H1 (cell line): ENCODE data around the gene FAM120A. TPM values are rescaled to one million over a fixed set of nuclear protein-coding genes. Genes with fewer than 3 reads are reported as not detected.

Experiments
- BACH1 ChIP-seq: IDR thresholded peaks from 2 replicates; pipeline ENCODE4 v1.6.1; 2012; ENCODE audit warnings: low read length, improper control_type of control experiment
- BRCA1 ChIP-seq: IDR thresholded peaks from 2 replicates; pipeline ENCODE4 v1.6.1; 2012; ENCODE audit warnings: low read depth, low read length, improper control_type of control experiment
- CBX5 ChIP-seq: fragments of 300-800, 300-1000 bp; sonication (generic); IDR thresholded peaks from 2 replicates; pipeline ENCODE4 v1.7.1; 2016; ENCODE audit warnings: antibody characterized with exemption, low read length, low read depth
- CBX8 ChIP-seq: fragments of 300-800, 300-1000 bp; sonication (generic); IDR thresholded peaks from 2 replicates; pipeline ENCODE4 v1.7.1; 2016; ENCODE audit warnings: low read depth, low read length, borderline replicate concordance
- CEBPB ChIP-seq: IDR thresholded peaks from 2 replicates; pipeline ENCODE4 v1.6.1; 2012; ENCODE audit warnings: low read depth, low read length
- CTCF ChIP-seq, 3 experiments: IDR thresholded peaks; 1 replicate in 2 of 3; 2 replicates in 1 of 3; pipeline versions ENCODE4 v1.5.1 to v1.6.1; 2011; ENCODE audit warnings: low read length in 3 of 3, mild to moderate bottlenecking in 3 of 3, inconsistent platforms in 2 of 3, low read depth in 1 of 3, moderate library complexity in 1 of 3; ENCODE audit not compliant: insufficient read depth in 1 of 3; ENCODE audit errors: control extremely low read depth in 1 of 3
- EP300 ChIP-seq, 2 experiments: IDR thresholded peaks; 1 replicate in 1 of 2; 2 replicates in 1 of 2; pipeline ENCODE4 v1.6.1; 2011 to 2012; ENCODE audit warnings: low read depth in 2 of 2, low read length in 2 of 2, mild to moderate bottlenecking in 2 of 2, borderline replicate concordance in 1 of 2, inconsistent platforms in 1 of 2, moderate library complexity in 1 of 2
- GTF2F1 ChIP-seq: IDR thresholded peaks from 2 replicates; pipeline ENCODE4 v1.6.1; 2012; ENCODE audit warnings: low read depth, low read length, improper control_type of control experiment, borderline replicate concordance
- HDAC2 ChIP-seq, 2 experiments: fragments of 300-600 bp in 1 of 2; sonication (generic) in 1 of 2; IDR thresholded peaks; 2 replicates each; pipeline ENCODE4 v1.6.1; 2011 to 2012; ENCODE audit warnings: low read depth in 2 of 2, low read length in 2 of 2, mild to moderate bottlenecking in 2 of 2, moderate library complexity in 2 of 2, borderline replicate concordance in 1 of 2, inconsistent platforms in 1 of 2
- HDAC6 ChIP-seq: IDR thresholded peaks from one replicate; pipeline ENCODE4 v1.7.1; 2012; ENCODE audit warnings: low read depth, mild to moderate bottlenecking, inconsistent platforms, low read length, moderate library complexity
- JUND ChIP-seq: IDR thresholded peaks from 2 replicates; pipeline ENCODE4 v1.6.1; 2011; ENCODE audit warnings: mild to moderate bottlenecking, improper control_type of control experiment, low read length
- PHF8 ChIP-seq: fragments of 200-600 bp; sonication (generic); conservative IDR thresholded peaks from 2 replicates; pipeline ENCODE4 v1.7.1; 2012; ENCODE audit warnings: low read depth, mild to moderate bottlenecking, inconsistent platforms, low read length, moderate library complexity
- POLR2A ChIP-seq, 2 experiments: IDR thresholded peaks; 1 replicate in 1 of 2; 2 replicates in 1 of 2; pipeline ENCODE4 v1.6.1; 2011; ENCODE audit warnings: low read depth in 2 of 2, low read length in 2 of 2, mild to moderate bottlenecking in 2 of 2; ENCODE audit errors: control extremely low read depth in 1 of 2
- RBBP5 ChIP-seq: IDR thresholded peaks from 2 replicates; pipeline ENCODE4 v1.7.1; 2012; ENCODE audit warnings: low read depth, mild to moderate bottlenecking, inconsistent platforms, low read length, moderate library complexity, borderline replicate concordance
- RNF2 ChIP-seq: fragments of 200-900, 300-1000 bp; sonication (generic); IDR thresholded peaks from 2 replicates; pipeline ENCODE4 v1.7.1; 2016; ENCODE audit warnings: borderline replicate concordance, low read depth, mild to moderate bottlenecking, antibody characterized with exemption, low read length; ENCODE audit not compliant: poor library complexity, severe bottlenecking; ENCODE audit errors: missing control alignments
- SAP30 ChIP-seq: fragments of 300-600 bp; sonication (generic); IDR thresholded peaks from 2 replicates; pipeline ENCODE4 v1.7.1; 2012; ENCODE audit warnings: low read length, moderate library complexity, mild to moderate bottlenecking, inconsistent platforms; ENCODE audit not compliant: insufficient read depth, insufficient replicate concordance
- SIRT6 ChIP-seq: IDR thresholded peaks from one replicate; pipeline ENCODE4 v1.7.1; 2012; ENCODE audit warnings: low read length, inconsistent platforms
- SIX5 ChIP-seq: IDR thresholded peaks from 2 replicates; pipeline ENCODE4 v1.6.1; 2011; ENCODE audit warnings: mild to moderate bottlenecking, low read depth, low read length
- TCF12 ChIP-seq: IDR thresholded peaks from 2 replicates; pipeline ENCODE4 v1.6.1; 2011; ENCODE audit warnings: low read depth, mild to moderate bottlenecking, low read length
- ZNF274 ChIP-seq: IDR thresholded peaks from 2 replicates; pipeline ENCODE4 v1.7.0; 2012; ENCODE audit warnings: low read length, borderline replicate concordance; ENCODE audit errors: extremely low read depth
- polyA plus RNA-seq, 7 experiments: library from polyadenylated mRNA; depleted of rRNA in 3 of 7; stranded (reverse) in 5 of 7; unstranded in 2 of 7; fragments of >200 nt in 5 of 7; fragments of 200-250 nt in 2 of 7; gene quantifications; 1 replicate in 5 of 7; 2 replicates in 1 of 7; 4 replicates in 1 of 7; pipeline versions ENCODE4 v1.2.1 to v1.2.3, GENCODE V29; 2011 to 2013; ENCODE audit warnings: missing spikeins in 2 of 7, mixed read lengths in 2 of 7
- total RNA-seq: library from RNA; stranded (reverse); fragmentation: NEBNext Ultra II Directional; extraction: Animal tissue kit (Norgen Biotek cat#: 25700); gene quantifications from 2 replicates; pipeline ENCODE4 v1.2.1, GENCODE V29; 2021

The FAM120A gene
- total and polyA plus RNA-seq, 2 of the 8 experiments (the other 6 are each of a cell fraction or from before 2014, with no cell fraction given): 24.9 to 54.7 TPM

- TF ChIP-seq JUND (no peak), HDAC2 (IDR thresholded peaks at IDR 0.05; ENCODE audit: borderline replicate concordance in 1 of 2, low read depth in 2 of 2, low read length in 2 of 2) (no peak), GTF2F1 (no peak), BRCA1 (no peak), BACH1 (peak; percentile 25; the same call in 1 of the 2 replicates), RNF2 (no peak), CBX5 (no peak), PHF8 (no peak), SAP30 (peak; percentile 64), TCF12 (no peak), ZNF274 (no peak), CBX8 (no peak), POLR2A (IDR thresholded peaks at IDR 0.05; ENCODE audit: control extremely low read depth in 1 of 2, low read depth in 2 of 2, low read length in 2 of 2) (0 out of 3 replicates have a peak, but pooled peaks of 1 of the 2 experiments have one; percentile 23), HDAC6 (no peak), CEBPB (no peak), CTCF (IDR thresholded peaks at IDR 0.05; ENCODE audit: control extremely low read depth in 1 of 3, insufficient read depth in 1 of 3, low read depth in 1 of 3, low read length in 3 of 3) (no peak), SIX5 (no peak), EP300 (IDR thresholded peaks at IDR 0.05; ENCODE audit: borderline replicate concordance in 1 of 2, low read depth in 2 of 2, low read length in 2 of 2) (no peak), SIRT6 (no peak), RBBP5 (no peak)
Observed at GRCh38 chr9:93453047-93453914, 1.8 kb downstream of the FAM120A start, which contains the start of gene FAM120AOS (continued).
